ENCODE results near the gene FAM149A.
A peak's percentile ranks its signal among the peaks of the same experiment; 100 is the strongest.

FAM149A gene

DNA sequence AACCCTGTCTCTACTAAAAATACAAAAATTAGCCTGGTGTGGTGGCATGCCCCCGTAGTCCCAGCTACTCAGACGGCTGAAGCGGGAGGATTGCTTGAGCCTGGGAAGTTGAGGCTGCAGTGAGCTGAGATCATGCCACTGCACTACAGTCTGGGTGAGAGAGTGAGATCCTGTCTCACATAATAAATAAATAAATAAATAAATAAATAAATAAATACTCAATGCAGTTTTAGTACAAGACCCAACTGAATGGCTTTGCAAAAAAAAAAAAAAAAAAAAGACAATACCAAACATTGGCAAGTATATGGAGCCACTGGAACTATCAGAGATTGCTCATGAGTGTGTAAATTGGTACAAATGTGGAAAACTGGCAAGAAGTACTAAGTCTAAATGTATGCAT lies 83.6 kb downstream of the FAM149A start:
- TF ChIP-seq, protein P1, sequence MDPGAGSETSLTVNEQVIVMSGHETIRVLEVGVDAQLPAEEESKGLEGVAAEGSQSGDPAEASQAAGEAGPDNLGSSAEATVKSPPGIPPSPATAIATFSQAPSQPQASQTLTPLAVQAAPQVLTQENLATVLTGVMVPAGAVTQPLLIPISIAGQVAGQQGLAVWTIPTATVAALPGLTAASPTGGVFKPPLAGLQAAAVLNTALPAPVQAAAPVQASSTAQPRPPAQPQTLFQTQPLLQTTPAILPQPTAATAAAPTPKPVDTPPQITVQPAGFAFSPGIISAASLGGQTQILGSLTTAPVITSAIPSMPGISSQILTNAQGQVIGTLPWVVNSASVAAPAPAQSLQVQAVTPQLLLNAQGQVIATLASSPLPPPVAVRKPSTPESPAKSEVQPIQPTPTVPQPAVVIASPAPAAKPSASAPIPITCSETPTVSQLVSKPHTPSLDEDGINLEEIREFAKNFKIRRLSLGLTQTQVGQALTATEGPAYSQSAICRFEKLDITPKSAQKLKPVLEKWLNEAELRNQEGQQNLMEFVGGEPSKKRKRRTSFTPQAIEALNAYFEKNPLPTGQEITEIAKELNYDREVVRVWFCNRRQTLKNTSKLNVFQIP (CRISPR knock-in tag; IDR thresholded peaks at IDR 0.05; ENCODE audit: borderline replicate concordance, low read depth) = no peak
- TF ChIP-seq TCF4 (CRISPR knock-in tag; IDR thresholded peaks at IDR 0.05; ENCODE audit: borderline replicate concordance) (no peak), CSDC2 (CRISPR knock-in tag; IDR thresholded peaks at IDR 0.05) (no peak), RARB (CRISPR knock-in tag; IDR thresholded peaks at IDR 0.05) (no peak), ESRRG (CRISPR knock-in tag; IDR thresholded peaks at IDR 0.05) (no peak), GLIS3 (CRISPR knock-in tag; IDR thresholded peaks at IDR 0.05) (no peak), ZFP3 (CRISPR knock-in tag; IDR thresholded peaks at IDR 0.05) (no peak), ZNF70 (CRISPR knock-in tag; IDR thresholded peaks at IDR 0.05) (no peak), ISL1 (CRISPR knock-in tag; IDR thresholded peaks at IDR 0.05) (no peak)
- no peak for ATAC-seq

GRCh38 chr4:186189656-186190055 lies 85.2 kb downstream of the FAM149A start:
- TF ChIP-seq CREB5 (CRISPR knock-in tag; IDR thresholded peaks at IDR 0.05; ENCODE audit: low read depth) (no peak), PPARA (CRISPR knock-in tag; IDR thresholded peaks at IDR 0.05; ENCODE audit: borderline replicate concordance) (no peak), ISL1 (CRISPR knock-in tag; IDR thresholded peaks at IDR 0.05) (no peak), SNAI2 (CRISPR knock-in tag; IDR thresholded peaks at IDR 0.05) (no peak), ZNF70 (CRISPR knock-in tag; IDR thresholded peaks at IDR 0.05) (no peak), ZNF8 (CRISPR knock-in tag; IDR thresholded peaks at IDR 0.05) (no peak), ESRRG (CRISPR knock-in tag; IDR thresholded peaks at IDR 0.05) (no peak)
- TF ChIP-seq, protein P2, sequence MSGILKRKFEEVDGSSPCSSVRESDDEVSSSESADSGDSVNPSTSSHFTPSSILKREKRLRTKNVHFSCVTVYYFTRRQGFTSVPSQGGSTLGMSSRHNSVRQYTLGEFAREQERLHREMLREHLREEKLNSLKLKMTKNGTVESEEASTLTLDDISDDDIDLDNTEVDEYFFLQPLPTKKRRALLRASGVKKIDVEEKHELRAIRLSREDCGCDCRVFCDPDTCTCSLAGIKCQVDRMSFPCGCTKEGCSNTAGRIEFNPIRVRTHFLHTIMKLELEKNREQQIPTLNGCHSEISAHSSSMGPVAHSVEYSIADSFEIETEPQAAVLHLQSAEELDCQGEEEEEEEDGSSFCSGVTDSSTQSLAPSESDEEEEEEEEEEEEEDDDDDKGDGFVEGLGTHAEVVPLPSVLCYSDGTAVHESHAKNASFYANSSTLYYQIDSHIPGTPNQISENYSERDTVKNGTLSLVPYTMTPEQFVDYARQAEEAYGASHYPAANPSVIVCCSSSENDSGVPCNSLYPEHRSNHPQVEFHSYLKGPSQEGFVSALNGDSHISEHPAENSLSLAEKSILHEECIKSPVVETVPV (CRISPR knock-in tag; IDR thresholded peaks at IDR 0.05) = no peak
- no peak for ATAC-seq

DNA sequence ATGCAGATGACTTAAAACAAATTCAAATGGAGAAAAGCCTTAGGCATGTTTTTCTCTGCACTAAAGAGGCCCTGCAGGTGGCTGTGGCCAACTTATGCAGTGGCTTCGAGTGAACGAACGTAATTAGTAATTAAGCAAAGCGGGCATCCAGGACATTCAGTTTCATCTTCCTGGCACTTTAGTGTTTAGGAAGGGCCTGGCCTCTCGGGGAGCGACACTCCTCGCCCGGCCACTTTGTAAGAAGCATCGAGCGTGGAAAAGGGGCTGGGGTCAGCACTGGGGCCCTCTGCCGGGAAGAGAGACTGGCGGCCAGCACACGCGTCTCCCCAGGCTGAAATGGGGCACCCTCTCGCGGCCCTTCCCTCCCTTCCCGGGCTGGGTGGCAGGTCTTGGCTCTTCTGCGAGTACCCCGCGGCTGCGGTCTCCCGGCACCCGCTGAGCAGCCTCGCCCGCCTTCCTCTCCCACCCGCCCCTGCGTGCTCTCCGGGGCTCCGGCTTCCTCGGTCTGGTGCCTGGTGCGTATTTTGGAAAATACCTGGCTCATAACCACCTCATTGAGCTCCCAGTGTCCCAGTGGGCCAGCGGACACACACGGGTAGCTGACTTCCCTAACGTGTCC lies 86.2 kb downstream of the FAM149A start:
- peak; percentile 67 for ATAC-seq
- TF ChIP-seq, protein P2 (CRISPR knock-in tag; IDR thresholded peaks at IDR 0.05) = no peak
- no peak for TF ChIP-seq ZFP3 (CRISPR knock-in tag; IDR thresholded peaks at IDR 0.05)
- TF ChIP-seq ARNTL (CRISPR knock-in tag; IDR thresholded peaks at IDR 0.05; ENCODE audit: borderline replicate concordance, low read depth) = no peak
- TF ChIP-seq ZC3H10 (CRISPR knock-in tag; IDR thresholded peaks at IDR 0.05) = no peak
- TF ChIP-seq CREB5 (CRISPR knock-in tag; IDR thresholded peaks at IDR 0.05; ENCODE audit: low read depth) = no peak
- TF ChIP-seq PATZ1 (CRISPR knock-in tag; IDR thresholded peaks at IDR 0.05; ENCODE audit: borderline replicate concordance) = no peak
- TF ChIP-seq PPARA (CRISPR knock-in tag; IDR thresholded peaks at IDR 0.05; ENCODE audit: borderline replicate concordance) = no peak
- no peak for TF ChIP-seq RARB (CRISPR knock-in tag; IDR thresholded peaks at IDR 0.05)

All from SK-N-SH treated with all-trans-retinoic acid at 6 μM for 48 hours (cell line).